BLaER1 (cell line): ENCODE data around the gene KLK8.
A peak's percentile ranks its signal among the peaks of the same experiment; 100 is the strongest.

Source experiments
- H3K27ac ChIP-seq: shearing (Covaris generic); formaldehyde crosslinking; 2 replicates; pipeline ENCODE4 v1.8.1; 2022
- H3K27me3 ChIP-seq: shearing (Covaris generic); formaldehyde crosslinking; 2 replicates; pipeline ENCODE4 v1.8.1; 2022
- H3K36me3 ChIP-seq: shearing (Covaris generic); formaldehyde crosslinking; 2 replicates; pipeline ENCODE4 v1.8.1; 2022
- H3K4me1 ChIP-seq: shearing (Covaris generic); formaldehyde crosslinking; 2 replicates; pipeline ENCODE4 v1.8.1; 2022
- H3K4me2 ChIP-seq: shearing (Covaris generic); formaldehyde crosslinking; 2 replicates; pipeline ENCODE4 v1.8.1; 2022
- H3K4me3 ChIP-seq: shearing (Covaris generic); formaldehyde crosslinking; 2 replicates; pipeline ENCODE4 v1.8.1; 2022
- H3K9ac ChIP-seq: shearing (Covaris generic); formaldehyde crosslinking; 2 replicates; pipeline ENCODE4 v1.8.1; 2022
- H3K9me3 ChIP-seq: shearing (Covaris generic); formaldehyde crosslinking; 2 replicates; pipeline ENCODE4 v1.8.1; 2022
- H4K20me1 ChIP-seq: shearing (Covaris generic); formaldehyde crosslinking; 2 replicates; pipeline ENCODE4 v1.8.1; 2022
- Cebpa-rat ChIP-seq: shearing (Covaris generic); IDR thresholded peaks from 2 replicates; pipeline ENCODE4 v1.8.1; 2022

Gene KLK8

GRCh38 chr19:51019544-51019925, 18.1 kb upstream of the KLK8 start, which contains the start of gene KLK10:
TSS of gene KLK10 (minus strand) at chr19:51019709. CDS start at chr19:51019130, 579 bp downstream.
- Histone ChIP-seq H3K9ac (no peak within 1 kb of the TSS), H3K4me2 (peak within 1 kb of the TSS; percentile 64), H3K27ac (no peak within 1 kb of the TSS), H3K4me3 (peak within 1 kb of the TSS; percentile 41), H3K4me1 (peaks cover 15% of the 10 kb centered on the region; the same call in 1 of the 2 replicates), H3K36me3 (no peaks in the 10 kb centered on the region), H4K20me1 (no peaks in the 10 kb centered on the region; the same call in 1 of the 2 replicates), H3K27me3 (peaks cover 42% of the 10 kb centered on the region), H3K9me3 (no peaks in the 10 kb centered on the region)
- no peak for TF ChIP-seq Cebpa-rat

- Histone ChIP-seq H3K36me3 (no peaks in the 10 kb centered on the region), H3K9me3 (no peaks in the 10 kb centered on the region), H3K9ac (no peak overlapping the region), H3K4me2 (peak overlapping the region; percentile 64), H3K4me3 (peak overlapping the region; percentile 41), H3K27ac (no peak overlapping the region), H3K27me3 (peaks cover 42% of the 10 kb centered on the region), H4K20me1 (no peaks in the 10 kb centered on the region; the same call in 1 of the 2 replicates), H3K4me1 (peaks cover 16% of the 10 kb centered on the region; the same call in 1 of the 2 replicates)
- TF ChIP-seq Cebpa-rat, result no peak
Measured at GRCh38 chr19:51018745-51019543, 17.5 kb upstream of the KLK8 start.

GRCh38 chr19:51016798-51017683, 15.6 kb upstream of the KLK8 start:
- no peak overlapping the region for H3K27ac ChIP-seq
- H3K9ac ChIP-seq, result no peak overlapping the region
- no peaks in the 10 kb centered on the region; the same call in 1 of the 2 replicates for H4K20me1 ChIP-seq
- no peak for TF ChIP-seq Cebpa-rat
- no peak overlapping the region for H3K4me2 ChIP-seq
- H3K4me3 ChIP-seq, result no peak overlapping the region
- no peaks in the 10 kb centered on the region for H3K36me3 ChIP-seq
- peaks cover 42% of the 10 kb centered on the region for H3K27me3 ChIP-seq
- no peaks in the 10 kb centered on the region for H3K9me3 ChIP-seq
- H3K4me1 ChIP-seq, result peaks cover 33% of the 10 kb centered on the region

- H3K9ac ChIP-seq, result no peak overlapping the region
- no peak overlapping the region for H3K4me3 ChIP-seq
- H3K9me3 ChIP-seq, result no peaks in the 10 kb centered on the region
- H3K27me3 ChIP-seq, result peaks cover 42% of the 10 kb centered on the region
- H3K4me1 ChIP-seq, result peaks cover 33% of the 10 kb centered on the region
- no peak overlapping the region for H3K27ac ChIP-seq
- no peaks in the 10 kb centered on the region for H3K36me3 ChIP-seq
- no peaks in the 10 kb centered on the region; the same call in 1 of the 2 replicates for H4K20me1 ChIP-seq
- no peak for TF ChIP-seq Cebpa-rat
- H3K4me2 ChIP-seq, result no peak overlapping the region
Measured at GRCh38 chr19:51015691-51016267, 14.4 kb upstream of the KLK8 start.

- no peak overlapping the region for H3K4me2 ChIP-seq
- peaks cover 27% of the 10 kb centered on the region for H3K27me3 ChIP-seq
- no peak for TF ChIP-seq Cebpa-rat
- H3K4me3 ChIP-seq, result no peak overlapping the region
- no peaks in the 10 kb centered on the region for H3K36me3 ChIP-seq
- H3K9me3 ChIP-seq, result no peaks in the 10 kb centered on the region
- no peaks in the 10 kb centered on the region; the same call in 1 of the 2 replicates for H4K20me1 ChIP-seq
- H3K4me1 ChIP-seq, result peaks cover 30% of the 10 kb centered on the region
- H3K9ac ChIP-seq, result no peak overlapping the region
- H3K27ac ChIP-seq, result no peak overlapping the region
Measured at GRCh38 chr19:51014242-51014641, 12.8 kb upstream of the KLK8 start.

GRCh38 chr19:51012661-51013190, 11.3 kb upstream of the KLK8 start:
- H3K36me3 ChIP-seq, result no peaks in the 10 kb centered on the region
- TF ChIP-seq Cebpa-rat, result no peak
- H3K4me3 ChIP-seq, result no peak overlapping the region
- peaks cover 19% of the 10 kb centered on the region for H3K4me1 ChIP-seq
- no peak overlapping the region for H3K9ac ChIP-seq
- no peaks in the 10 kb centered on the region for H3K9me3 ChIP-seq
- peak overlapping the region; percentile 42 for H3K4me2 ChIP-seq
- H3K27me3 ChIP-seq, result peaks cover 12% of the 10 kb centered on the region
- no peak overlapping the region for H3K27ac ChIP-seq
- H4K20me1 ChIP-seq, result no peaks in the 10 kb centered on the region; the same call in 1 of the 2 replicates

GRCh38 chr19:51010066-51010795, 8.8 kb upstream of the KLK8 start:
- Histone ChIP-seq H3K9ac (no peak overlapping the region), H3K4me2 (no peak overlapping the region), H3K36me3 (no peaks in the 10 kb centered on the region), H3K4me1 (peaks cover 17% of the 10 kb centered on the region), H3K27me3 (no peaks in the 10 kb centered on the region), H4K20me1 (no peaks in the 10 kb centered on the region), H3K27ac (no peak overlapping the region), H3K4me3 (no peak overlapping the region), H3K9me3 (no peaks in the 10 kb centered on the region)
- TF ChIP-seq Cebpa-rat, result no peak

GRCh38 chr19:51009061-51009891, 7.9 kb upstream of the KLK8 start:
- TF ChIP-seq Cebpa-rat, result no peak
- Histone ChIP-seq H3K9me3 (no peaks in the 10 kb centered on the region), H3K4me1 (peaks cover 17% of the 10 kb centered on the region), H4K20me1 (no peaks in the 10 kb centered on the region), H3K36me3 (no peaks in the 10 kb centered on the region), H3K4me2 (no peak overlapping the region), H3K27me3 (no peaks in the 10 kb centered on the region), H3K9ac (no peak overlapping the region), H3K27ac (no peak overlapping the region), H3K4me3 (no peak overlapping the region)
